ENCODE results near the gene GNAL.

DNA sequence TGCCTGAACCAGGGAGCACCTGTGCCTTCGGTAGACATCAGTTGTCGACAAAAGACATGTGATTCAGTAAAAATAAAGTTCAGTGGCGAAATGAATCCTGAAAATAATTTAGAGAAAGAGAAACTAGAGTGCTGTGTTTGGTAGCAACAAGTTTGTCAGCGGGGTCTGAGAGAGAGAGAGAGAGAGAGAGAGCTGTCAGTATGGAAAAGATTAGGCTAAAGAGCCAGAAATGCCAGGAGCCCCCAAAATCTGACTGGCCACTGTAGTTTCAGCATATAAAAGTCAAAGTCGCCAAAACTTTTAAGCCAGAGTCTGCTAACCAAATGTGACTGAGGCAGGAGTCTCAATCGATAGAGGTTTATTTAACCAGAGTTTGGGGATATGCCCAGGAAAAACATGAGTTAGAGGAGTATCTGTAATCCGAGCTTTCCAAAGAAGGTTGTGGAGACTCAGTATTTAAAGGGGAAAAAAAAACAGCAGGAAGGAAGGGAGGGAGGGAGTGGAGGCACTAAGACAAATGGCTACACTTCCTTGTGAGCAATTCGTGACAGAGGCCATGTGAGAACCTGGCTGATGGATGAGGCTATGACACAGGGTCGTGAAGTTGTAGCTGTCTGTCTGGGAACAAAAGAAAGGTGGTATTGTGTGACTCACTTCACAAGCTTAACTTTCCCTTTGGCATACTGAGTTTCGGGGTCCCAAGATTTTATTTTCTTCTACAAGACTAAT lies 20.5 kb upstream of the GNAL start:
- TF ChIP-seq, protein P1, sequence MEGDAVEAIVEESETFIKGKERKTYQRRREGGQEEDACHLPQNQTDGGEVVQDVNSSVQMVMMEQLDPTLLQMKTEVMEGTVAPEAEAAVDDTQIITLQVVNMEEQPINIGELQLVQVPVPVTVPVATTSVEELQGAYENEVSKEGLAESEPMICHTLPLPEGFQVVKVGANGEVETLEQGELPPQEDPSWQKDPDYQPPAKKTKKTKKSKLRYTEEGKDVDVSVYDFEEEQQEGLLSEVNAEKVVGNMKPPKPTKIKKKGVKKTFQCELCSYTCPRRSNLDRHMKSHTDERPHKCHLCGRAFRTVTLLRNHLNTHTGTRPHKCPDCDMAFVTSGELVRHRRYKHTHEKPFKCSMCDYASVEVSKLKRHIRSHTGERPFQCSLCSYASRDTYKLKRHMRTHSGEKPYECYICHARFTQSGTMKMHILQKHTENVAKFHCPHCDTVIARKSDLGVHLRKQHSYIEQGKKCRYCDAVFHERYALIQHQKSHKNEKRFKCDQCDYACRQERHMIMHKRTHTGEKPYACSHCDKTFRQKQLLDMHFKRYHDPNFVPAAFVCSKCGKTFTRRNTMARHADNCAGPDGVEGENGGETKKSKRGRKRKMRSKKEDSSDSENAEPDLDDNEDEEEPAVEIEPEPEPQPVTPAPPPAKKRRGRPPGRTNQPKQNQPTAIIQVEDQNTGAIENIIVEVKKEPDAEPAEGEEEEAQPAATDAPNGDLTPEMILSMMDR (IDR thresholded peaks at IDR 0.05 in 2 of 3, conservative IDR thresholded peaks at IDR 0.05 in 1 of 3; ENCODE audit: borderline replicate concordance in 1 of 3, insufficient read depth in 1 of 3, low read depth in 2 of 3, low read length in 2 of 3), result no peak
- TF ChIP-seq RAD21 (IDR thresholded peaks at IDR 0.05; ENCODE audit: low read depth), result no peak
- TF ChIP-seq, protein P2, sequence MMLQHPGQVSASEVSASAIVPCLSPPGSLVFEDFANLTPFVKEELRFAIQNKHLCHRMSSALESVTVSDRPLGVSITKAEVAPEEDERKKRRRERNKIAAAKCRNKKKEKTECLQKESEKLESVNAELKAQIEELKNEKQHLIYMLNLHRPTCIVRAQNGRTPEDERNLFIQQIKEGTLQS (IDR thresholded peaks at IDR 0.05), result no peak
- TF ChIP-seq EZH2phosphoT487 (IDR thresholded peaks at IDR 0.05; ENCODE audit: borderline replicate concordance), result no peak
- TF ChIP-seq SIN3A (IDR thresholded peaks at IDR 0.05; ENCODE audit: low read depth), result no peak
- no peak for TF ChIP-seq POLR2AphosphoS5 (IDR thresholded peaks at IDR 0.05; ENCODE audit: low read depth, low read length)
- TF ChIP-seq, protein P3, sequence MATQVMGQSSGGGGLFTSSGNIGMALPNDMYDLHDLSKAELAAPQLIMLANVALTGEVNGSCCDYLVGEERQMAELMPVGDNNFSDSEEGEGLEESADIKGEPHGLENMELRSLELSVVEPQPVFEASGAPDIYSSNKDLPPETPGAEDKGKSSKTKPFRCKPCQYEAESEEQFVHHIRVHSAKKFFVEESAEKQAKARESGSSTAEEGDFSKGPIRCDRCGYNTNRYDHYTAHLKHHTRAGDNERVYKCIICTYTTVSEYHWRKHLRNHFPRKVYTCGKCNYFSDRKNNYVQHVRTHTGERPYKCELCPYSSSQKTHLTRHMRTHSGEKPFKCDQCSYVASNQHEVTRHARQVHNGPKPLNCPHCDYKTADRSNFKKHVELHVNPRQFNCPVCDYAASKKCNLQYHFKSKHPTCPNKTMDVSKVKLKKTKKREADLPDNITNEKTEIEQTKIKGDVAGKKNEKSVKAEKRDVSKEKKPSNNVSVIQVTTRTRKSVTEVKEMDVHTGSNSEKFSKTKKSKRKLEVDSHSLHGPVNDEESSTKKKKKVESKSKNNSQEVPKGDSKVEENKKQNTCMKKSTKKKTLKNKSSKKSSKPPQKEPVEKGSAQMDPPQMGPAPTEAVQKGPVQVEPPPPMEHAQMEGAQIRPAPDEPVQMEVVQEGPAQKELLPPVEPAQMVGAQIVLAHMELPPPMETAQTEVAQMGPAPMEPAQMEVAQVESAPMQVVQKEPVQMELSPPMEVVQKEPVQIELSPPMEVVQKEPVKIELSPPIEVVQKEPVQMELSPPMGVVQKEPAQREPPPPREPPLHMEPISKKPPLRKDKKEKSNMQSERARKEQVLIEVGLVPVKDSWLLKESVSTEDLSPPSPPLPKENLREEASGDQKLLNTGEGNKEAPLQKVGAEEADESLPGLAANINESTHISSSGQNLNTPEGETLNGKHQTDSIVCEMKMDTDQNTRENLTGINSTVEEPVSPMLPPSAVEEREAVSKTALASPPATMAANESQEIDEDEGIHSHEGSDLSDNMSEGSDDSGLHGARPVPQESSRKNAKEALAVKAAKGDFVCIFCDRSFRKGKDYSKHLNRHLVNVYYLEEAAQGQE (IDR thresholded peaks at IDR 0.05; ENCODE audit: low read depth), result no peak
- no peak for TF ChIP-seq SRF (IDR thresholded peaks at IDR 0.05; ENCODE audit: low read depth)
- no peak for TF ChIP-seq JUND (IDR thresholded peaks at IDR 0.05)
- no peak for TF ChIP-seq EGR1 (IDR thresholded peaks at IDR 0.05; ENCODE audit: low read depth)
- TF ChIP-seq, protein P4, sequence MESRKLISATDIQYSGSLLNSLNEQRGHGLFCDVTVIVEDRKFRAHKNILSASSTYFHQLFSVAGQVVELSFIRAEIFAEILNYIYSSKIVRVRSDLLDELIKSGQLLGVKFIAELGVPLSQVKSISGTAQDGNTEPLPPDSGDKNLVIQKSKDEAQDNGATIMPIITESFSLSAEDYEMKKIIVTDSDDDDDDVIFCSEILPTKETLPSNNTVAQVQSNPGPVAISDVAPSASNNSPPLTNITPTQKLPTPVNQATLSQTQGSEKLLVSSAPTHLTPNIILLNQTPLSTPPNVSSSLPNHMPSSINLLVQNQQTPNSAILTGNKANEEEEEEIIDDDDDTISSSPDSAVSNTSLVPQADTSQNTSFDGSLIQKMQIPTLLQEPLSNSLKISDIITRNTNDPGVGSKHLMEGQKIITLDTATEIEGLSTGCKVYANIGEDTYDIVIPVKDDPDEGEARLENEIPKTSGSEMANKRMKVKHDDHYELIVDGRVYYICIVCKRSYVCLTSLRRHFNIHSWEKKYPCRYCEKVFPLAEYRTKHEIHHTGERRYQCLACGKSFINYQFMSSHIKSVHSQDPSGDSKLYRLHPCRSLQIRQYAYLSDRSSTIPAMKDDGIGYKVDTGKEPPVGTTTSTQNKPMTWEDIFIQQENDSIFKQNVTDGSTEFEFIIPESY (IDR thresholded peaks at IDR 0.05; ENCODE audit: extremely low read depth, insufficient replicate concordance, low read length), result no peak
- no peak for TF ChIP-seq YY1 (IDR thresholded peaks at IDR 0.05; ENCODE audit: extremely low read depth, insufficient replicate concordance, low read depth, low read length)
- no peak for TF ChIP-seq TCF7L2 (IDR thresholded peaks at IDR 0.05; ENCODE audit: borderline replicate concordance, extremely low read depth, insufficient read depth, insufficient read length)

Data from HCT116 (cell line).